ENCODE measurements around the gene RNF213.
"Not testable (repeated sequence)": the region's sequence is repeated elsewhere in the genome, so short reads cannot be mapped to it uniquely, and the experiment has no call there.

Gene RNF213

GRCh38 chr17:80224683-80225082 is 36.0 kb upstream of the RNF213 start:
- no peak for DNase-seq

- DNase-seq: no peak
Observed at GRCh38 chr17:80225230-80225629, 35.4 kb upstream of the RNF213 start.

GRCh38 chr17:80227156-80227555 is 33.5 kb upstream of the RNF213 start:
- DNase-seq: no peak

GRCh38 chr17:80227666-80228065 is 33.0 kb upstream of the RNF213 start:
- DNase-seq: no peak

GRCh38 chr17:80228477-80228876 is 32.2 kb upstream of the RNF213 start:
- DNase-seq: no peak

- DNase-seq: no peak
Observed at GRCh38 chr17:80229011-80229410, 31.6 kb upstream of the RNF213 start.

- no peak for DNase-seq
Observed at GRCh38 chr17:80232438-80232837, 28.2 kb upstream of the RNF213 start.

- DNase-seq: no peak
Observed at GRCh38 chr17:80233202-80233601, 27.4 kb upstream of the RNF213 start.

- no peak for DNase-seq
Observed at GRCh38 chr17:80236911-80237310, 23.7 kb upstream of the RNF213 start.

- DNase-seq: no peak
Observed at GRCh38 chr17:80237386-80237785, 23.3 kb upstream of the RNF213 start.

- no peak for DNase-seq
Observed at GRCh38 chr17:80242505-80242904, 18.1 kb upstream of the RNF213 start.

GRCh38 chr17:80243526-80244433 is 16.9 kb upstream of the RNF213 start:
- no peak for DNase-seq

GRCh38 chr17:80244448-80244847 is 16.2 kb upstream of the RNF213 start:
- DNase-seq: not testable (repeated sequence)

GRCh38 chr17:80244871-80245509 is 15.7 kb upstream of the RNF213 start:
- no peak for DNase-seq

- no peak for DNase-seq
Observed at GRCh38 chr17:80245566-80246265, 14.9 kb upstream of the RNF213 start.

GRCh38 chr17:80246266-80246681 is 14.4 kb upstream of the RNF213 start:
- no peak for DNase-seq

- DNase-seq: no peak
Observed at GRCh38 chr17:80246726-80247125, 13.9 kb upstream of the RNF213 start.

- no peak for DNase-seq
Observed at GRCh38 chr17:80247561-80247960, 13.1 kb upstream of the RNF213 start.

- no peak for DNase-seq
Observed at GRCh38 chr17:80248001-80248893, 12.4 kb upstream of the RNF213 start.

- DNase-seq: no peak
Observed at GRCh38 chr17:80248894-80249710, 11.6 kb upstream of the RNF213 start.

- no peak for DNase-seq
Observed at GRCh38 chr17:80251966-80252365, 8.7 kb upstream of the RNF213 start.

GRCh38 chr17:80252871-80253270 is 7.8 kb upstream of the RNF213 start:
- peak; percentile 24 to 66 for DNase-seq

All from Kasumi-1 (cell line).